Measurements from ENCODE around the gene APBB2.
A peak's percentile ranks its signal among the peaks of the same experiment; 100 is the strongest.
"Not testable (repeated sequence)": the region's sequence is repeated elsewhere in the genome, so short reads cannot be mapped to it uniquely, and the experiment has no call there.

APBB2 gene

GRCh38 chr4:41002309-41002708 lies 212.0 kb downstream of the APBB2 start:
- Histone ChIP-seq H3K27ac (ENCODE audit: poor library complexity, severe bottlenecking) (no peak overlapping the region), H3K27me3 (ENCODE audit: insufficient read depth, poor library complexity, severe bottlenecking) (no peaks in the 10 kb centered on the region), H3K4me1 (ENCODE audit: insufficient read depth, poor library complexity, severe bottlenecking) (peaks cover 22% of the 10 kb centered on the region), H3K4me3 (ENCODE audit: severe bottlenecking) (no peak overlapping the region), H3K36me3 (ENCODE audit: low read depth) (peaks cover 10% of the 10 kb centered on the region), H3K9me3 (ENCODE audit: severe bottlenecking) (no peaks in the 10 kb centered on the region)
- DNase-seq (ENCODE audit: low spot score) (no peak), ATAC-seq (ENCODE audit: low read depth) (no peak)
- TF ChIP-seq CTCF (IDR thresholded peaks at IDR 0.05; ENCODE audit: poor library complexity, severe bottlenecking): no peak

GRCh38 chr4:41000356-41000755 lies 214.0 kb downstream of the APBB2 start:
- Histone ChIP-seq H3K27me3 (ENCODE audit: insufficient read depth, poor library complexity, severe bottlenecking) (no peaks in the 10 kb centered on the region), H3K36me3 (ENCODE audit: low read depth) (no peaks in the 10 kb centered on the region), H3K27ac (ENCODE audit: poor library complexity, severe bottlenecking) (peak overlapping the region; percentile 94), H3K9me3 (ENCODE audit: severe bottlenecking) (no peaks in the 10 kb centered on the region), H3K4me3 (ENCODE audit: severe bottlenecking) (no peak overlapping the region), H3K4me1 (ENCODE audit: insufficient read depth, poor library complexity, severe bottlenecking) (peaks cover 24% of the 10 kb centered on the region)
- DNase-seq (ENCODE audit: low spot score) (no peak), ATAC-seq (ENCODE audit: low read depth) (no peak)
- no peak for TF ChIP-seq CTCF (IDR thresholded peaks at IDR 0.05; ENCODE audit: poor library complexity, severe bottlenecking)

GRCh38 chr4:40998675-40999358 lies 215.5 kb downstream of the APBB2 start:
- no peak for TF ChIP-seq CTCF (IDR thresholded peaks at IDR 0.05; ENCODE audit: poor library complexity, severe bottlenecking)
- Histone ChIP-seq H3K4me3 (ENCODE audit: severe bottlenecking) (no peak overlapping the region), H3K36me3 (ENCODE audit: low read depth) (no peaks in the 10 kb centered on the region), H3K27ac (ENCODE audit: poor library complexity, severe bottlenecking) (peak overlapping the region; percentile 94), H3K9me3 (ENCODE audit: severe bottlenecking) (no peaks in the 10 kb centered on the region), H3K27me3 (ENCODE audit: insufficient read depth, poor library complexity, severe bottlenecking) (no peaks in the 10 kb centered on the region), H3K4me1 (ENCODE audit: insufficient read depth, poor library complexity, severe bottlenecking) (peaks cover 37% of the 10 kb centered on the region)
- ATAC-seq (ENCODE audit: low read depth): peak; percentile 92
- DNase-seq (ENCODE audit: low spot score): peak; percentile 84

- no peaks in the 10 kb centered on the region for H3K9me3 ChIP-seq (ENCODE audit: severe bottlenecking)
- H3K27me3 ChIP-seq (ENCODE audit: insufficient read depth, poor library complexity, severe bottlenecking): no peaks in the 10 kb centered on the region
- peaks cover 67% of the 10 kb centered on the region for H3K4me1 ChIP-seq (ENCODE audit: insufficient read depth, poor library complexity, severe bottlenecking)
- peak overlapping the region; percentile 94 for H3K27ac ChIP-seq (ENCODE audit: poor library complexity, severe bottlenecking)
- ATAC-seq (ENCODE audit: low read depth): no peak
- H3K36me3 ChIP-seq (ENCODE audit: low read depth): peaks cover 8% of the 10 kb centered on the region; the same call in 1 of the 2 replicates
- TF ChIP-seq CTCF (IDR thresholded peaks at IDR 0.05; ENCODE audit: poor library complexity, severe bottlenecking): no peak
- H3K4me3 ChIP-seq (ENCODE audit: severe bottlenecking): no peak overlapping the region
- no peak for DNase-seq (ENCODE audit: low spot score)
Measured at GRCh38 chr4:40995850-40996249, 218.5 kb downstream of the APBB2 start.

GRCh38 chr4:40994321-40994720 lies 220.0 kb downstream of the APBB2 start:
- H3K4me3 ChIP-seq (ENCODE audit: severe bottlenecking); H3K36me3 ChIP-seq (ENCODE audit: low read depth); H3K9me3 ChIP-seq (ENCODE audit: severe bottlenecking); H3K27me3 ChIP-seq (ENCODE audit: insufficient read depth, poor library complexity, severe bottlenecking): not testable (repeated sequence)
- DNase-seq (ENCODE audit: low spot score): peak; percentile 87
- Histone ChIP-seq H3K27ac (ENCODE audit: poor library complexity, severe bottlenecking) (peak overlapping the region; percentile 94), H3K4me1 (ENCODE audit: insufficient read depth, poor library complexity, severe bottlenecking) (peaks cover 72% of the 10 kb centered on the region)
- peak; percentile 55 for ATAC-seq (ENCODE audit: low read depth)

GRCh38 chr4:40993296-40993693 lies 221.0 kb downstream of the APBB2 start:
- H3K4me3 ChIP-seq (ENCODE audit: severe bottlenecking); H3K9me3 ChIP-seq (ENCODE audit: severe bottlenecking); DNase-seq (ENCODE audit: low spot score); ATAC-seq (ENCODE audit: low read depth); H3K27me3 ChIP-seq (ENCODE audit: insufficient read depth, poor library complexity, severe bottlenecking); H3K36me3 ChIP-seq (ENCODE audit: low read depth): not testable (repeated sequence)
- Histone ChIP-seq H3K27ac (ENCODE audit: poor library complexity, severe bottlenecking) (peak overlapping the region; percentile 94), H3K4me1 (ENCODE audit: insufficient read depth, poor library complexity, severe bottlenecking) (peaks cover 63% of the 10 kb centered on the region)

All from RWPE2 (cell line).